Posterior vena cava (tissue), 2 donors: ENCODE measurements around the gene REEP6. TPM values are rescaled to one million over a fixed set of nuclear protein-coding genes. Genes with fewer than 3 reads are reported as not detected.
"Not testable (repeated sequence)": the region's sequence is repeated elsewhere in the genome, so short reads cannot be mapped to it uniquely, and the experiment has no call there.

Experiments used
- DNase-seq: peaks from one replicate; pipeline ENCODE4 v3.0.0-alpha.2; 2020; ENCODE audit warnings: low spot score
- intact Hi-C, 2 donors: fragments of 100-400 bp; cut with DNase I; formaldehyde crosslinking; loops; one replicate each; pipeline versions ENCODE4 v1.14.1 to v1.14.2; 2022 to 2023
- total RNA-seq, 2 donors: library from RNA; stranded (reverse); fragmentation: NEBNext Ultra II Directional; extraction: Animal tissue kit (Norgen Biotek cat#: 25700); gene quantifications; one replicate each; pipeline ENCODE4 v1.2.1, GENCODE V29; 2021
- donor health status: DM: yes; HTN: yes; CAD: no.
- donor health status: DM: yes; HTN: yes; CAD: no.

REEP6 gene
- total RNA-seq, 2 donors from 2014 or later, result 0.33 to 1.2 TPM

- no peak for DNase-seq
- intact Hi-C loops, result no loop called here
Observed at GRCh38 chr19:1514295-1514661, 23.3 kb downstream of the REEP6 start.

DNA sequence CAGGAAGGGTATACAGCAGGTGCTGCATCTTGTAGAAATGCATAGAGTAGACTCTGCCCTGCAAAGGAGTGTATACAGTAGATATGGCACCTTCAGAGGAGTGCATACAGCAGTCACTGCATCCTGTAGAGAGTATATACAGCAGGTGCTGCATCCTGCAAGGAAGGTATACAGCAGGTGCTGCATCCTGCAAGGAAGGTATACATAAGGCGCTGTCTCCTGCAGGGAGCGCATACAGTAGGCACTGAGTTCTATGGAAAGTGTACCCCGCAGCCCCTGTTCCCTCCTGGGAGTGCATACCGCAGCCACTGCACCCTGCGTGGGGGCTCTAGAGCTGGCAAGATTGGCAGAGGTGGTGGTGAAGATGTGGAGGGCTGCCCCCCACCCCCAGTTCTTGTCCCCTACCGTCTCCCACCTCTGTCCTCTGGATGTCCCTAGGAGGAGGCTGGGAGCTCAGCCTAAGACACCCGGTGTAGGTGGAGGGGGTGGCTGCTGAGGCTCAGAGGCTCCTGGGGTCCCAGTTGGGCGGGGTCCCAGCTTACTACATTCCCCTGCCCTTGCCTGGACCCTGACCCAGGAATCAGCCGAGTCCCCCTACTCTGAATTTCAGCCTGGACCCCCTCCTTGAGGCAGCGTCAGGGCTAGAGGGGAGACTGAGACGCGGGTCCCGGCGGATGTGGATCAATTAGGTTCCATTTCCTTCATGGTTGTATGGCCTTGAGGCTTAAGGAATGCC lies 24.2 kb downstream of the REEP6 start:
- intact Hi-C loops, result no loop called here
- DNase-seq, result no peak

DNA sequence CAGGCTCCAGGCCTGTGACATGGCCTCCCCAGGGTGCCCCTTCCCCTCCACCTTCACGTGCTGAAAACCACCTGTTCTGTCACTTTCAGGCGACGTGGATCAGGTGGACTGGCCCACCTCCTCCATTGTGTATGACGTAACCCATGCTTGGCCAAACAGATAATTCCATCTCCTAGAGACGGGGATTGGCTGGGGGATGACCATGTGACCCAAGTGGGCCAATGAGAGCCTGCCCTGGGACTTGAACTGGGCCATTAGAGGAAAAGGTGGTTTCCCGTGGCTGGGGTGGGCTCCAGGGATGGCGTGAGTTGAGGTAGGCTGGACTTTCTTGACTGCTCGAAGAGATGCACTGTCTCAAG lies 25.4 kb downstream of the REEP6 start:
- DNase-seq, result no peak
- intact Hi-C loops, result no loop called here

DNA sequence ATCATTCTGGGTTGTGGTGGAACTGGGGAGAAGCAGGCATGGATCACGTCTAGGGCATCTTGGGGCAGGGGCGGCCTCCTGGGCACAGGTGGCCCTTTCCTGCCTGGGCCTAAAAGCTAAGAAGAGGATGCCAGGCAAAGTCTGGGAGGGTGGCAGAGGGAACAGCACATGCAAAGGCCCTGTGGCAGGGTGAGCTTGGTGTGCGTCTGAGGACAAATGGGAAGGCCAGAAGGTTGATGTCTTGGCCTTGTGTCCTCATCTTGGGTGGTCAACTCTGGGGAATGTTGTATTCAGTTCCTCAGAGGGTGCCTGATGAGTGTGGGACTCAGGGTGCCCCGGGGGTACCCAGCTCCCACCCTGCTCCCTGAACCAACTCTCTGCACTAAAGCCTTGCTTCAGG lies 27.5 kb downstream of the REEP6 start:
- intact Hi-C loops, result no loop called here
- no peak for DNase-seq

GRCh38 chr19:1519802-1520201 lies 28.8 kb downstream of the REEP6 start:
- intact Hi-C loops, DNase-seq: not testable (repeated sequence)

GRCh38 chr19:1520203-1520780 lies 29.3 kb downstream of the REEP6 start:
- DNase-seq, result no peak
- intact Hi-C loops, result no loop called here

GRCh38 chr19:1521636-1522035 lies 30.7 kb downstream of the REEP6 start:
- intact Hi-C loops, result no loop called here
- no peak for DNase-seq

GRCh38 chr19:1522061-1522460 lies 31.1 kb downstream of the REEP6 start:
- intact Hi-C loops, result no loop called here
- no peak for DNase-seq

DNA sequence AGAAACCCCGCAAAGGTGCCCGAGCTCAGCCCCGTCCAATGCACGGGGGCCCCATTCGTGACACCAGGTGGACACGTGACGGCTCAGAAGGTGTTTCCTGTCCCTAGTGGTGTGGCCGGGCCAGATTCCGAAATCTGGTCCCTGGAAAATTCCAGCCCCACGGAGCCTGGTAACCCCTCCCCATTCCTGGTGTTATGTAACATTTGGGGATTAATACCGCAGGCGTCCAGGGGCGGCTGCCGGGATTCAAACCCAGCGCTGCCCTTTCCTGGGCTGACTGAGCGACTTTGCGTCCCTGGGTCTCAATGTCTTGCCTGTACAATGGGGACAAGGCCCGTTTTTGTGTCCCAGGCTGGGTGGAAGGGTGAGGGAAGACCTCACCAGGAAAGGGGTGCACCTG lies 31.9 kb downstream of the REEP6 start:
- DNase-seq, result no peak
- intact Hi-C loops, result no loop called here

DNA sequence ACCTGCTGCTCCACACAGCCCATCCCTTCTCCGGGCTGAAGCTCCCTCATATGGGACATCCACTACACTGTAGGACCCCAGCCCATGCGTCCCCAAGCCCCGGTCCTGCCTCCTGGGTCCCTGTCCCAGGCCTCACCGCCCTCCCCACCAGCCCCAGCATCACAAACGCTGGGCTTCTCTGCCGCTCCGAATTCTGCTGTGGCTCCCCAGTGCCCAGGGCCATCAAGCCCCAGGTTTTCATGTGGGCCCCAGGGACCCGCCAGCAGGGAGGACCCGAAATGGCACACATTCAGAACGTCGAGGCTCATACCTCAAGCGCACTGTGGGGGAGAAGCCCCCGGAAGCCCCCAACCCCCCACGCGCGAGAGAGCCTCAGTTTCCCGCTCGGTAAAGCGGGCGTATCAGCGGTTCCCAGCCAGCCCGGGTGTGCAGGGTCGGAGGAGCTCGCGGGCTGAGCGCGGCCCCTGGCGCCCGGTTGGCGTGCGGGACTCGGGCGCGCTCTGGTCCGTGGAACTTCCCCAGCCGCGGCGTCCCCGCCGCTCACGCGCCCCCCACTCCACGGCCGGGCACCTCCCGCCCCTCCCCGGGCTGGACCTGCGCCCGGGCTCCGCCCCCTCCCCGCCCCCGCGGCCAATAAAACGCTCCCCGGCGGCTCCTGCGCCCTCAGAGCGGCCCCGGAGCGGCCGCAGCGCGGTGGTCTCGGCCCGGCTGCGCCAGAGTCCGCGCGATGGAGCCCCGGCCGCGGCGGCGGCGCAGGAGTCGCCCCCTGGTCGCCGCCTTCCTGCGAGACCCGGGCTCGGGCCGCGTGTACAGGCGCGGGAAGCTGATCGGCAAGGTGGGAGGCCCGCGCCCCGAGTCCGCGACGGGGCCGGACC lies 32.7 kb downstream of the REEP6 start, which contains the start of gene PLK5:
Gene PLK5 (plus strand): TSS at position 666 of the 875 bp plus-strand sequence. CDS start 2,920 bp downstream, outside the sequence.
- intact Hi-C loops, result no loop called here
- no peak for DNase-seq

GRCh38 chr19:1524287-1524971 lies 33.4 kb downstream of the REEP6 start:
- intact Hi-C loops, result no loop called here
- no peak for DNase-seq

GRCh38 chr19:1524972-1525325 lies 34.0 kb downstream of the REEP6 start:
- intact Hi-C loops, result no loop called here
- no peak for DNase-seq

GRCh38 chr19:1525343-1525742 lies 34.4 kb downstream of the REEP6 start:
- intact Hi-C loops, result no loop called here
- no peak for DNase-seq

DNA sequence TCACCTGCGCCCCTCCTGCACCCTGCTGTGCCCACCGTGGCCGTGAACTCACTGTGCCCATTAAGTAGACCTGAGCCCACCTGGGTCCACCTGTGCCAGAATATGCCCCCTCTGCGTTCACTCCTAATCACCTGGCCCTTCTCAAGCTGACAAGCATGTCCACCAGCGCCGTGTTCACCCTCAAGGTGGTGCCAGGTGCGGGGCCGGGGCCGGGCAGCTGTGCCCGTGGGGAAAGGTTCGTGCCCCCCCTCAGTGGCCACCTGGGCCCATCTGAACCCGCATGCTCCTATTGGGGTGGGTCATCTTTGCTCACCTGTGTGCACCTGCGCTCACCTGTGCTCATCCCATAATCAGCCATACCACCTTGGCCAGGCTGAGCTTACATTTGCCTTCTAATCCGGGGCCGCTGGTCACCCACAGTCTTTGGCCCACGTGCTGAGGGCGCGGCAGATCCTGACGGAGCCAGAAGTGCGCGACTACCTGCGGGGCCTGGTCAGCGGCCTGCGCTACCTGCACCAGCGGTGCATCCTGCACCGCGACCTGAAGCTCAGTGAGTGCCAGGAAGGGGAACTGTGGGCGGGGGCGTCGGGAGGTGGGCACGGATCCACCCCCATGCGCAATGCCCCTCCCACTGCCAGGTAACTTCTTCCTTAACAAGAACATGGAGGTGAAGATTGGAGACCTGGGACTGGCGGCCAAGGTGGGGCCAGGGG lies 35.2 kb downstream of the REEP6 start:
- DNase-seq, result no peak
- intact Hi-C loops, result no loop called here

DNA sequence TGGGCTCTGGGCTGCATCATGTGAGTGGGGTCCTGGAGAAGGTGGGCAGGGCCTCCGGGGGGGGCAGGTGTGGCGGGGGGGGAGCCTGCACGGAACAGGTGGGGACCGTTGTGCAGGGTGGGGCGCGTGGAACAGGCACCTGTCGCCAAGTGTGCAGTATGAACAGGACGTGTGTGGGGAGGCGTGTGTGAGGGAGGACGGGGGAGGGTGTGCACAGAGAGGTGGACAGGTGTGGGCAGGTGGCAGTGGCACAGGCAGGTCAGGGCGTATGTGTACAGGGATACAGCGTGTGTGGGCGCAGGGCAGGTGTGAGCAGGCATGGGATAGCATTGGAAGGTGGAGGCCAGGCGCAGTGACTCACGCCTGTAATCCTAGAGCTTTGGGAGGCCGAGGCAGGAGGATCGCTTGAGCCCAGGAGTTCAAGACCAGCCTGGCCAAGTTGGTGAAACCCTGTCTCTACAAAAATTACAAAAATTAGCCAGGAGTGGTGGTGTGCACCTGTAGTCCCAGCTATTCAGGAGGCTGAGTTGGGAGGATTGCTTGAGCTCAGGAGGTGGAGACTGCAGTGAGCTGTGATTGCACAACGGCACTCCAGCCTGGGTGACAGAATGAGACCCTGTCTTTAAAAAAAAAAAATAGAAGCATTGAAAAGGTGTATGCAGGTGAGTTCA lies 36.1 kb downstream of the REEP6 start:
- DNase-seq, result no peak
- intact Hi-C loops, result no loop called here

DNA sequence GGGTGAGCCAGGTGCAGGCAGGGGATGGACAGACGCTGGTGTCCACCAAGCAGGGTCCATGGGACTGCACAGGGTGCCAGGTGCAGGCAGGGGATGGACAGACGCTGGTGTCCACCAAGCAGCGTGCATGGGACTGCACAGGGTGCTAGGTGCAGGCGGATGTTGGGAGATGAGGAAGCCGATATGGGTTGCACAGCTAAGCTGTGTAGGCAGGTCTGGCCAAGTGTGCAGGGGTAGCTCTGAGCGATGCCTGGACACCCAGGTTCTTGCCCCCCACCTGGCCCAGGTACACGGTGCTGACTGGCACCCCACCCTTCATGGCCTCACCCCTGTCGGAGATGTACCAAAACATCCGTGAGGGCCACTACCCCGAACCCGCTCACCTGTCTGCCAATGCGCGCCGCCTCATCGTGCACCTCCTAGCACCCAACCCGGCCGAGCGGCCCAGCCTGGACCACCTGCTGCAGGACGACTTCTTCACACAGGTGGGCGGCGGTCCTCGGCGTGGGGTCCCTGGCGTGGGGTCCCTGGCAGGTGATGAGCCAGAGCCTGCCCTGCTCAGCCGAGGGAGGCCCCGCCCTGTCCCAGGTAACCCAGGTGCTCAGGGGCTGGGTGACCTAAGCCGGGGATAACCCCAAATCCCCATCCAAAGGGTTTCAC lies 36.8 kb downstream of the REEP6 start:
- intact Hi-C loops, result no loop called here

DNA sequence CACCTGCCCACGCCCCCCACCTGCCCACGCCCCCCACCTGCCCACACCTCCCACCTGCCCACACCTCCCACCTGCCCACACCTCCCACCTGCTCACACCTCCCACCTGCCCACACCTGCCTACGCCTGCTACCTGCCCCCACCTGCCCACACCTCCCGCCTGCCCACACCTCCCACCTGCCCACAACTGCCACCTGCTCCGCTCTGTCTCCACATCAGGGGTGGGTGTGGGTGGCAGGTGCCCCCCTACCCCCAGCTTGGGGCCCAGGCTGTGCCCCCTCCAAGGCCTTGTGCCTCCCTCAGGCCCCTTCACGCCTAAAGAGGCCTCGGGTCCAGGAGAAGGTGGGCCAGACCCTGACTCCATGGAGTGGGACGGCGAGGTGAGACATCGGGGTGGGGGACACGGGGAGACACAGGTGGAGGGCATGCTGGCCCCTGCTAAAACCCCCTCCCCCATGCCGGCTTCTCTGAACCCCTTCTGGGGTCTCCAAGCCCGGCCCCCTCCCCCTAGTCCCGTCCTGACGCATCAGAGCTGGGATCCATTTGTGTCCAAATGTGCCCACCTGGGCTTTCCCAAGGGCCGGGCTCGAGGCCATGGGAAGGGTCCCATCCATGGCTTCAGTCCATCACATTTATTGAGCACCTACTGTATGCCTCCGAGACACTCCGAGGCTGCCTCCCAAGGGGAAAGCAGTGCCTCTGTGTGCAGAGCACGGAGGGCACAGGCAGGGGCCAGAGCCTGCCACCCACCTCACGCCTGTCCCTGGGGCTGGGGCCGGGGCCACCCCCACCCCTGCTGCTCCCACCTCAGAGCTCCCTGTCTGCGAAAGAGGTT lies 37.8 kb downstream of the REEP6 start:
- intact Hi-C loops, result no loop called here
- no peak for DNase-seq

More for the DNA sequence above, 36.8 kb downstream of the REEP6 start:
- DNase-seq, result no peak
